ENCODE data around the gene KCNH4. TPM values are rescaled to one million over a fixed set of nuclear protein-coding genes. Genes with fewer than 3 reads are reported as not detected.

KCNH4 gene
- total and polyA plus RNA-seq, 2 of the 13 experiments (the other 11 are each of a cell fraction or from before 2014, with no cell fraction given), result 0.01 to 0.09 TPM

GRCh38 chr17:42179911-42180410 lies 981 bp downstream of the KCNH4 start (continued):
- TF ChIP-seq, protein P1, sequence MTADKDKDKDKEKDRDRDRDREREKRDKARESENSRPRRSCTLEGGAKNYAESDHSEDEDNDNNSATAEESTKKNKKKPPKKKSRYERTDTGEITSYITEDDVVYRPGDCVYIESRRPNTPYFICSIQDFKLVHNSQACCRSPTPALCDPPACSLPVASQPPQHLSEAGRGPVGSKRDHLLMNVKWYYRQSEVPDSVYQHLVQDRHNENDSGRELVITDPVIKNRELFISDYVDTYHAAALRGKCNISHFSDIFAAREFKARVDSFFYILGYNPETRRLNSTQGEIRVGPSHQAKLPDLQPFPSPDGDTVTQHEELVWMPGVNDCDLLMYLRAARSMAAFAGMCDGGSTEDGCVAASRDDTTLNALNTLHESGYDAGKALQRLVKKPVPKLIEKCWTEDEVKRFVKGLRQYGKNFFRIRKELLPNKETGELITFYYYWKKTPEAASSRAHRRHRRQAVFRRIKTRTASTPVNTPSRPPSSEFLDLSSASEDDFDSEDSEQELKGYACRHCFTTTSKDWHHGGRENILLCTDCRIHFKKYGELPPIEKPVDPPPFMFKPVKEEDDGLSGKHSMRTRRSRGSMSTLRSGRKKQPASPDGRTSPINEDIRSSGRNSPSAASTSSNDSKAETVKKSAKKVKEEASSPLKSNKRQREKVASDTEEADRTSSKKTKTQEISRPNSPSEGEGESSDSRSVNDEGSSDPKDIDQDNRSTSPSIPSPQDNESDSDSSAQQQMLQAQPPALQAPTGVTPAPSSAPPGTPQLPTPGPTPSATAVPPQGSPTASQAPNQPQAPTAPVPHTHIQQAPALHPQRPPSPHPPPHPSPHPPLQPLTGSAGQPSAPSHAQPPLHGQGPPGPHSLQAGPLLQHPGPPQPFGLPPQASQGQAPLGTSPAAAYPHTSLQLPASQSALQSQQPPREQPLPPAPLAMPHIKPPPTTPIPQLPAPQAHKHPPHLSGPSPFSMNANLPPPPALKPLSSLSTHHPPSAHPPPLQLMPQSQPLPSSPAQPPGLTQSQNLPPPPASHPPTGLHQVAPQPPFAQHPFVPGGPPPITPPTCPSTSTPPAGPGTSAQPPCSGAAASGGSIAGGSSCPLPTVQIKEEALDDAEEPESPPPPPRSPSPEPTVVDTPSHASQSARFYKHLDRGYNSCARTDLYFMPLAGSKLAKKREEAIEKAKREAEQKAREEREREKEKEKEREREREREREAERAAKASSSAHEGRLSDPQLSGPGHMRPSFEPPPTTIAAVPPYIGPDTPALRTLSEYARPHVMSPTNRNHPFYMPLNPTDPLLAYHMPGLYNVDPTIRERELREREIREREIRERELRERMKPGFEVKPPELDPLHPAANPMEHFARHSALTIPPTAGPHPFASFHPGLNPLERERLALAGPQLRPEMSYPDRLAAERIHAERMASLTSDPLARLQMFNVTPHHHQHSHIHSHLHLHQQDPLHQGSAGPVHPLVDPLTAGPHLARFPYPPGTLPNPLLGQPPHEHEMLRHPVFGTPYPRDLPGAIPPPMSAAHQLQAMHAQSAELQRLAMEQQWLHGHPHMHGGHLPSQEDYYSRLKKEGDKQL (CRISPR knock-in tag; IDR thresholded peaks at IDR 0.05; ENCODE audit: low read depth), result 0 out of 2 replicates have a peak, but pooled peaks have one; percentile 24
- TF ChIP-seq, protein P2, sequence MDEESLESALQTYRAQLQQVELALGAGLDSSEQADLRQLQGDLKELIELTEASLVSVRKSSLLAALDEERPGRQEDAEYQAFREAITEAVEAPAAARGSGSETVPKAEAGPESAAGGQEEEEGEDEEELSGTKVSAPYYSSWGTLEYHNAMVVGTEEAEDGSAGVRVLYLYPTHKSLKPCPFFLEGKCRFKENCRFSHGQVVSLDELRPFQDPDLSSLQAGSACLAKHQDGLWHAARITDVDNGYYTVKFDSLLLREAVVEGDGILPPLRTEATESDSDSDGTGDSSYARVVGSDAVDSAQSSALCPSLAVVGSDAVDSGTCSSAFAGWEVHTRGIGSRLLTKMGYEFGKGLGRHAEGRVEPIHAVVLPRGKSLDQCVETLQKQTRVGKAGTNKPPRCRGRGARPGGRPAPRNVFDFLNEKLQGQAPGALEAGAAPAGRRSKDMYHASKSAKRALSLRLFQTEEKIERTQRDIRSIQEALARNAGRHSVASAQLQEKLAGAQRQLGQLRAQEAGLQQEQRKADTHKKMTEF (CRISPR knock-in tag; IDR thresholded peaks at IDR 0.05), result peak; percentile 61
- peak; percentile 74 for TF ChIP-seq GATAD1 (CRISPR knock-in tag; IDR thresholded peaks at IDR 0.05)
- no peak for TF ChIP-seq SCMH1 (CRISPR knock-in tag; IDR thresholded peaks at IDR 0.05; ENCODE audit: borderline replicate concordance)
- peak; percentile 73; the same call in 1 of the 2 replicates for TF ChIP-seq ZNF274 (CRISPR knock-in tag; IDR thresholded peaks at IDR 0.05)
- TF ChIP-seq ZNF788 (CRISPR knock-in tag; IDR thresholded peaks at IDR 0.05; ENCODE audit: borderline replicate concordance), result peak; percentile 87
- peak; percentile 96 for TF ChIP-seq ZNF124 (CRISPR knock-in tag; IDR thresholded peaks at IDR 0.05)
- no peak for TF ChIP-seq HNF4G (IDR thresholded peaks at IDR 0.05; ENCODE audit: borderline replicate concordance, low read depth, low read length)
- no peak for TF ChIP-seq HNF4G (CRISPR knock-in tag; IDR thresholded peaks at IDR 0.05; ENCODE audit: borderline replicate concordance, low read depth)
- TF ChIP-seq TSC22D2 (CRISPR knock-in tag; IDR thresholded peaks at IDR 0.05; ENCODE audit: borderline replicate concordance), result peak; percentile 98
- no peak for TF ChIP-seq ZNF550 (CRISPR knock-in tag; IDR thresholded peaks at IDR 0.05; ENCODE audit: borderline replicate concordance)
- TF ChIP-seq ZNF296 (CRISPR knock-in tag; conservative IDR thresholded peaks at IDR 0.05), result no peak
- TF ChIP-seq ZNF746 (CRISPR knock-in tag; IDR thresholded peaks at IDR 0.05), result no peak; the same call in 1 of the 2 replicates
- no peak for TF ChIP-seq MLLT10 (CRISPR knock-in tag; IDR thresholded peaks at IDR 0.05)
- TF ChIP-seq ZFAT (CRISPR knock-in tag; conservative IDR thresholded peaks at IDR 0.05), result 0 out of 2 replicates have a peak, but pooled peaks have one; percentile 55
- peak; percentile 37; the same call in 1 of the 2 replicates for TF ChIP-seq MXD1 (CRISPR knock-in tag; IDR thresholded peaks at IDR 0.05)
- no peak for TF ChIP-seq HMGA1 (CRISPR knock-in tag; conservative IDR thresholded peaks at IDR 0.05)
- peak; percentile 83 for TF ChIP-seq SIX1 (CRISPR knock-in tag; IDR thresholded peaks at IDR 0.05; ENCODE audit: borderline replicate concordance)
- peak; percentile 41; the same call in 1 of the 2 replicates for TF ChIP-seq MXD4 (CRISPR knock-in tag; IDR thresholded peaks at IDR 0.05)

Measured in HepG2 (cell line).